ENCODE data around the gene GGTLC2. TPM values are rescaled to one million over a fixed set of nuclear protein-coding genes. Genes with fewer than 3 reads are reported as not detected.
"Not testable (repeated sequence)": the region's sequence is repeated elsewhere in the genome, so short reads cannot be mapped to it uniquely, and the experiment has no call there.

GGTLC2 gene
- total RNA-seq (2014; rRNA removed; shearing (Covaris generic)) (not detected in 2 replicates), polyA plus RNA-seq (2016; fragmentation: Nextera tagmentation; extraction: Ambion mirVana) (not detected in 2 replicates)

- H3K9me2 ChIP-seq (ENCODE audit: insufficient read depth); H3K4me2 ChIP-seq (ENCODE audit: unreplicated experiment); H2AFZ ChIP-seq; in situ Hi-C loops (cut with MboI); H3K79me2 ChIP-seq (ENCODE audit: insufficient read depth); H3K27ac ChIP-seq; H3K9me3 ChIP-seq (ENCODE audit: low read depth); H3K36me3 ChIP-seq (ENCODE audit: low read depth); H3K27me3 ChIP-seq (replicated peaks; ENCODE audit: insufficient read depth); H3F3A ChIP-seq (ENCODE audit: insufficient read depth); DNase-seq; H3K4me3 ChIP-seq; H3K4me1 ChIP-seq (ENCODE audit: insufficient read depth); H3K9ac ChIP-seq; H4K20me1 ChIP-seq (ENCODE audit: insufficient read depth): not testable (repeated sequence)
- WGBS, 2 experiments (ENCODE audit: low coverage in 1 of 2, low lambda C conversion rate in 2 of 2, missing lambda C conversion rate in 2 of 2) = no CpG with 5 or more reads among the region's 30 CpGs
These were observed at the start of gene GGTLC2 for GRCh38 chr22:22644314-22644713. TSS of gene GGTLC2 (plus strand) at chr22:22644614. CDS start at chr22:22646346, 1,732 bp downstream.

GRCh38 chr22:22595001-22595835, 49.2 kb upstream of the GGTLC2 start:
- in situ Hi-C loops (cut with MboI) = no loop called here
- Histone ChIP-seq H3K79me2 (ENCODE audit: insufficient read depth) (no peaks in the 10 kb centered on the region), H3K4me2 (ENCODE audit: unreplicated experiment) (no peak overlapping the region), H3K36me3 (ENCODE audit: low read depth) (no peaks in the 10 kb centered on the region), H3K27ac (no peak overlapping the region), H3F3A (ENCODE audit: insufficient read depth) (no peaks in the 10 kb centered on the region), H3K27me3 (replicated peaks; ENCODE audit: insufficient read depth) (peaks cover 30% of the 10 kb centered on the region), H3K9me3 (ENCODE audit: low read depth) (no peaks in the 10 kb centered on the region), H3K4me3 (no peak overlapping the region), H4K20me1 (ENCODE audit: insufficient read depth) (no peaks in the 10 kb centered on the region), H3K4me1 (ENCODE audit: insufficient read depth) (no peaks in the 10 kb centered on the region), H2AFZ (no peak overlapping the region), H3K9ac (no peak overlapping the region), H3K9me2 (ENCODE audit: insufficient read depth) (no peaks in the 10 kb centered on the region)
- TF ChIP-seq EZH2phosphoT487 (IDR thresholded peaks at IDR 0.05; ENCODE audit: insufficient read depth, low read depth) (no peak), EZH2 (IDR thresholded peaks at IDR 0.05; ENCODE audit: insufficient read depth, poor library complexity, severe bottlenecking) (no peak)
- WGBS, 2 experiments (ENCODE audit: low coverage in 1 of 2, low lambda C conversion rate in 2 of 2, missing lambda C conversion rate in 2 of 2) = 44 to 50% methylated on average over 5 of the region's 5 CpGs
- DNase-seq = no peak

GRCh38 chr22:22598144-22598543, 46.3 kb upstream of the GGTLC2 start:
- in situ Hi-C loops (cut with MboI) = no loop called here
- H3K79me2 ChIP-seq (ENCODE audit: insufficient read depth) = no peaks in the 10 kb centered on the region
- TF ChIP-seq EZH2phosphoT487 (IDR thresholded peaks at IDR 0.05; ENCODE audit: insufficient read depth, low read depth) (no peak), EZH2 (IDR thresholded peaks at IDR 0.05; ENCODE audit: insufficient read depth, poor library complexity, severe bottlenecking) (no peak)
- DNase-seq = no peak
- no peaks in the 10 kb centered on the region for H3K9me3 ChIP-seq (ENCODE audit: low read depth)
- no peak overlapping the region for H2AFZ ChIP-seq
- H3K4me3 ChIP-seq = no peak overlapping the region
- no peak overlapping the region for H3K4me2 ChIP-seq (ENCODE audit: unreplicated experiment)
- H3K9me2 ChIP-seq (ENCODE audit: insufficient read depth) = no peaks in the 10 kb centered on the region
- peaks cover 15% of the 10 kb centered on the region for H3K27me3 ChIP-seq (replicated peaks; ENCODE audit: insufficient read depth)
- no peaks in the 10 kb centered on the region for H3F3A ChIP-seq (ENCODE audit: insufficient read depth)
- WGBS, 2 experiments (ENCODE audit: low coverage in 1 of 2, low lambda C conversion rate in 2 of 2, missing lambda C conversion rate in 2 of 2) = 17 to 19% methylated on average over 5 of the region's 5 CpGs
- no peaks in the 10 kb centered on the region for H3K36me3 ChIP-seq (ENCODE audit: low read depth)
- H4K20me1 ChIP-seq (ENCODE audit: insufficient read depth) = no peaks in the 10 kb centered on the region
- no peaks in the 10 kb centered on the region for H3K4me1 ChIP-seq (ENCODE audit: insufficient read depth)
- H3K9ac ChIP-seq = no peak overlapping the region
- H3K27ac ChIP-seq = no peak overlapping the region

- DNase-seq = no peak
- peaks cover 11% of the 10 kb centered on the region for H3K27me3 ChIP-seq (replicated peaks; ENCODE audit: insufficient read depth)
- in situ Hi-C loops (cut with MboI) = no loop called here
- no peak overlapping the region for H3K9ac ChIP-seq
- H3F3A ChIP-seq (ENCODE audit: insufficient read depth) = no peaks in the 10 kb centered on the region
- no peak overlapping the region for H3K27ac ChIP-seq
- WGBS, 2 experiments (ENCODE audit: low coverage in 1 of 2, low lambda C conversion rate in 2 of 2, missing lambda C conversion rate in 2 of 2) = 24 to 26% methylated on average over 3 of the region's 3 CpGs
- no peak overlapping the region for H3K4me3 ChIP-seq
- H2AFZ ChIP-seq = no peak overlapping the region
- no peaks in the 10 kb centered on the region for H4K20me1 ChIP-seq (ENCODE audit: insufficient read depth)
- no peak overlapping the region for H3K4me2 ChIP-seq (ENCODE audit: unreplicated experiment)
- TF ChIP-seq EZH2phosphoT487 (IDR thresholded peaks at IDR 0.05; ENCODE audit: insufficient read depth, low read depth) (no peak), EZH2 (IDR thresholded peaks at IDR 0.05; ENCODE audit: insufficient read depth, poor library complexity, severe bottlenecking) (no peak)
- no peaks in the 10 kb centered on the region for H3K79me2 ChIP-seq (ENCODE audit: insufficient read depth)
- no peaks in the 10 kb centered on the region for H3K4me1 ChIP-seq (ENCODE audit: insufficient read depth)
- H3K36me3 ChIP-seq (ENCODE audit: low read depth) = no peaks in the 10 kb centered on the region
- no peaks in the 10 kb centered on the region for H3K9me2 ChIP-seq (ENCODE audit: insufficient read depth)
- no peaks in the 10 kb centered on the region for H3K9me3 ChIP-seq (ENCODE audit: low read depth)
These were observed 45.2 kb upstream of the GGTLC2 start for GRCh38 chr22:22599248-22599647.
